Measurements from ENCODE around the gene GBE1. TPM values are rescaled to one million over a fixed set of nuclear protein-coding genes. Genes with fewer than 3 reads are reported as not detected.

Gene GBE1
- polyA plus RNA-seq, 3 donors = 7.7 to 21.7 (median 19.1) TPM

DNA sequence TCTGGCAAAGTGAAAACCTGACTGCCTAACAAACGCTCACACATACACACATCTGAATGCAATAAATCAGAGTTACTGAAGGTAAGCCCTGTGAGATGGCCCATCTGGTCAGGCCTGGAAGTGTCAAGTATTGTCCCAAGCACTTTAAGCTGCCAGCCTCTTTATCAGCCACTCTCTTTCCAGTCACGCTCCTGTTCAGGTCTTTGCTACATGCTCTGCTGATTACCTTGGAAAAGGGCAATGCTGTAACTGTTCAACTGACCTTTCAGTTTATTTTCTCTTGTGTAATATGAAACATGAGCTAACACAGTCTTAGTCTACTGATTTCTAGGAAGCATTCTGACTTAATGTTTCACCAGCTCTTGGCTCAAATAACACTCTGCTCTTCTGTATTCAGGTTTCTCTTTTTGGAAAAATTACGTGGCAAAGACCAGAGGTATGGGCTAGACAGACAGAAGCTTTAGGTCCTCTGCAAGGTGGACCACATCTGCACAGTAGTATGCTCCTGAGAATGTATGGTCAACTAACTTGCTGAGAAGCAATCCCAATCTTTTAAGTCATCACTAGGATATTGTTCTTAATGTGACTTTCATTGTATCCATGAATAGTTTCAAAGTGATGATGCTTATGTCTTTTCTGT lies 44.5 kb downstream of the GBE1 start:
- no peak overlapping the region for H3K27ac Mint-ChIP-seq

DNA sequence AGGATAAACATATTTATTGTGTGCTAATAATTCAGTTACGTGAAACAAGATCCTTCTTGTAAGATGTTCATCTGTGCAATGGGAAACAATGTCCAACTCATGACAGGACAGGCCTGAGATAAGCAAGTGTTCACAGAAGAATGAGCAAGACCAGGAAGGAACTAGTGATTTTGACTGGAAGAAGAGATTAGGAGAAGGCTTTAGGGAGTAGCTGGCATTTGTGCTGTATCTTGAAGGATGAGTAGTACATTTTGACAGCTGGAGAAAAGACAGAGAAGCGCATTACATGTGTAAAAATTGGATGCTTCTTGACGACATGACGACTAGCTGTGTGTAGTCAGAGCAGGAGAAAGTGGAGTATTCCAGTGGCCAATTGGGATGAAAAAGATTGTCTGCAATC lies 48.4 kb downstream of the GBE1 start:
- TF ChIP-seq, protein P1, sequence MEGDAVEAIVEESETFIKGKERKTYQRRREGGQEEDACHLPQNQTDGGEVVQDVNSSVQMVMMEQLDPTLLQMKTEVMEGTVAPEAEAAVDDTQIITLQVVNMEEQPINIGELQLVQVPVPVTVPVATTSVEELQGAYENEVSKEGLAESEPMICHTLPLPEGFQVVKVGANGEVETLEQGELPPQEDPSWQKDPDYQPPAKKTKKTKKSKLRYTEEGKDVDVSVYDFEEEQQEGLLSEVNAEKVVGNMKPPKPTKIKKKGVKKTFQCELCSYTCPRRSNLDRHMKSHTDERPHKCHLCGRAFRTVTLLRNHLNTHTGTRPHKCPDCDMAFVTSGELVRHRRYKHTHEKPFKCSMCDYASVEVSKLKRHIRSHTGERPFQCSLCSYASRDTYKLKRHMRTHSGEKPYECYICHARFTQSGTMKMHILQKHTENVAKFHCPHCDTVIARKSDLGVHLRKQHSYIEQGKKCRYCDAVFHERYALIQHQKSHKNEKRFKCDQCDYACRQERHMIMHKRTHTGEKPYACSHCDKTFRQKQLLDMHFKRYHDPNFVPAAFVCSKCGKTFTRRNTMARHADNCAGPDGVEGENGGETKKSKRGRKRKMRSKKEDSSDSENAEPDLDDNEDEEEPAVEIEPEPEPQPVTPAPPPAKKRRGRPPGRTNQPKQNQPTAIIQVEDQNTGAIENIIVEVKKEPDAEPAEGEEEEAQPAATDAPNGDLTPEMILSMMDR (IDR thresholded peaks at IDR 0.05) = no peak
- Histone ChIP-seq H4K20me1 (ENCODE audit: insufficient read depth, low read length) (peaks cover 4% of the 10 kb centered on the region), H3K27ac (ENCODE audit: low read depth in 1 of 2, low read length in 2 of 2) (no peak overlapping the region), H3K9ac (ENCODE audit: insufficient read depth, low read length, poor library complexity, severe bottlenecking) (no peak overlapping the region), H3K4me1 (ENCODE audit: control insufficient read depth in 1 of 2, insufficient read depth in 2 of 2, low read length in 2 of 2) (peaks cover 4 to 9% of the 10 kb centered on the region in 2 donors), H3K36me3 (replicated peaks in 1 of 2; ENCODE audit: control insufficient read depth in 1 of 2, insufficient read depth in 2 of 2, low read length in 2 of 2) (no peaks in the 10 kb centered on the region), H2AFZ (ENCODE audit: insufficient read depth, low read depth, low read length, poor library complexity, severe bottlenecking) (no peak overlapping the region), H3K79me2 (ENCODE audit: insufficient read depth, low read length) (no peaks in the 10 kb centered on the region), H3K27me3 (ENCODE audit: control insufficient read depth in 2 of 2, insufficient read depth in 2 of 2, low read length in 2 of 2) (no peaks in the 10 kb centered on the region), H3K4me3 (replicated peaks in 1 of 3; ENCODE audit: low read depth in 2 of 3, low read length in 3 of 3) (no peak overlapping the region), H3K4me2 (replicated peaks; ENCODE audit: extremely low read depth, low read length, poor library complexity, severe bottlenecking) (no peak overlapping the region), H3K9me3 (replicated peaks in 1 of 2; ENCODE audit: control insufficient read depth in 1 of 2, insufficient read depth in 1 of 2, low read length in 2 of 2) (no peaks in the 10 kb centered on the region)
- Mint-ChIP-seq H3K36me3 (peaks cover 0 to 2% of the 10 kb centered on the region in 2 donors), H3K9me3 (peaks cover 0 to 2% (median 0%) of the 10 kb centered on the region in 7 donors), H3K27me3 (ENCODE audit: low read depth in 3 of 3) (peaks cover 0 to 1% (median 0%) of the 10 kb centered on the region in 3 donors), H3K27ac (no peak overlapping the region), H3K4me3 (no peak overlapping the region), H3K4me1 (peaks cover 7% of the 10 kb centered on the region)
- no peak for DNase-seq
- intact Hi-C loops (cut with micrococcal nuclease) = no loop called here
- 100% methylated on average over 3 of the region's 4 CpGs for WGBS (ENCODE audit: insufficient coverage)

More for the DNA sequence above, 44.5 kb downstream of the GBE1 start:
- Histone ChIP-seq H3K36me3 (replicated peaks in 1 of 2; ENCODE audit: control insufficient read depth in 1 of 2, insufficient read depth in 2 of 2, low read length in 2 of 2) (no peaks in the 10 kb centered on the region), H2AFZ (ENCODE audit: insufficient read depth, low read depth, low read length, poor library complexity, severe bottlenecking) (no peak overlapping the region), H3K27ac (ENCODE audit: low read depth in 1 of 2, low read length in 2 of 2) (no peak overlapping the region), H3K9ac (ENCODE audit: insufficient read depth, low read length, poor library complexity, severe bottlenecking) (no peak overlapping the region), H3K4me3 (replicated peaks in 1 of 3; ENCODE audit: low read depth in 2 of 3, low read length in 3 of 3) (no peak overlapping the region), H3K27me3 (ENCODE audit: control insufficient read depth in 2 of 2, insufficient read depth in 2 of 2, low read length in 2 of 2) (no peaks in the 10 kb centered on the region), H4K20me1 (ENCODE audit: insufficient read depth, low read length) (peaks cover 4% of the 10 kb centered on the region), H3K4me2 (replicated peaks; ENCODE audit: extremely low read depth, low read length, poor library complexity, severe bottlenecking) (no peak overlapping the region), H3K9me3 (replicated peaks in 1 of 2; ENCODE audit: control insufficient read depth in 1 of 2, insufficient read depth in 1 of 2, low read length in 2 of 2) (no peaks in the 10 kb centered on the region), H3K79me2 (ENCODE audit: insufficient read depth, low read length) (no peaks in the 10 kb centered on the region), H3K4me1 (ENCODE audit: control insufficient read depth in 1 of 2, insufficient read depth in 2 of 2, low read length in 2 of 2) (no peaks in the 10 kb centered on the region)
- WGBS (ENCODE audit: insufficient coverage) = 60% methylated on average over 1 of the region's 3 CpGs
- Mint-ChIP-seq H3K4me1 (no peaks in the 10 kb centered on the region), H3K9me3 (no peaks in the 10 kb centered on the region), H3K4me3 (no peak overlapping the region), H3K27me3 (ENCODE audit: low read depth in 3 of 3) (peaks cover 0 to 1% (median 0%) of the 10 kb centered on the region in 3 donors), H3K36me3 (peaks cover 0 to 2% of the 10 kb centered on the region in 2 donors)
- intact Hi-C loops (cut with micrococcal nuclease) = no loop called here
- TF ChIP-seq, protein P1 (IDR thresholded peaks at IDR 0.05) = no peak
- DNase-seq = no peak

Data from CD14-positive monocyte (primary cell).